ENCODE measurements around the gene DUXA. TPM values are rescaled to one million over a fixed set of nuclear protein-coding genes. Genes with fewer than 3 reads are reported as not detected.

The DUXA gene
- total RNA-seq, 1 experiment from 2014 or later: not detected

GRCh38 chr19:57191141-57192076 is 24.1 kb upstream of the DUXA start, which contains the start of gene ZNF264 (continued):
- TF ChIP-seq, protein P1, sequence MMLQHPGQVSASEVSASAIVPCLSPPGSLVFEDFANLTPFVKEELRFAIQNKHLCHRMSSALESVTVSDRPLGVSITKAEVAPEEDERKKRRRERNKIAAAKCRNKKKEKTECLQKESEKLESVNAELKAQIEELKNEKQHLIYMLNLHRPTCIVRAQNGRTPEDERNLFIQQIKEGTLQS (CRISPR knock-in tag; conservative IDR thresholded peaks at IDR 0.05): no peak
- TF ChIP-seq KAT7 (CRISPR knock-in tag; IDR thresholded peaks at IDR 0.05; ENCODE audit: borderline replicate concordance): 0 out of 2 replicates have a peak, but pooled peaks have one; percentile 77
- TF ChIP-seq RORB (CRISPR knock-in tag; IDR thresholded peaks at IDR 0.05): no peak
- TF ChIP-seq STAT6 (CRISPR knock-in tag; conservative IDR thresholded peaks at IDR 0.05; ENCODE audit: low read depth): no peak
- TF ChIP-seq ZNF219 (CRISPR knock-in tag; IDR thresholded peaks at IDR 0.05; ENCODE audit: borderline replicate concordance): no peak
- TF ChIP-seq, protein P2, sequence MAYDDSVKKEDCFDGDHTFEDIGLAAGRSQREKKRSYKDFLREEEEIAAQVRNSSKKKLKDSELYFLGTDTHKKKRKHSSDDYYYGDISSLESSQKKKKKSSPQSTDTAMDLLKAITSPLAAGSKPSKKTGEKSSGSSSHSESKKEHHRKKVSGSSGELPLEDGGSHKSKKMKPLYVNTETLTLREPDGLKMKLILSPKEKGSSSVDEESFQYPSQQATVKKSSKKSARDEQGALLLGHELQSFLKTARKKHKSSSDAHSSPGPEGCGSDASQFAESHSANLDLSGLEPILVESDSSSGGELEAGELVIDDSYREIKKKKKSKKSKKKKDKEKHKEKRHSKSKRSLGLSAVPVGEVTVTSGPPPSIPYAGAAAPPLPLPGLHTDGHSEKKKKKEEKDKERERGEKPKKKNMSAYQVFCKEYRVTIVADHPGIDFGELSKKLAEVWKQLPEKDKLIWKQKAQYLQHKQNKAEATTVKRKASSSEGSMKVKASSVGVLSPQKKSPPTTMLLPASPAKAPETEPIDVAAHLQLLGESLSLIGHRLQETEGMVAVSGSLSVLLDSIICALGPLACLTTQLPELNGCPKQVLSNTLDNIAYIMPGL (CRISPR knock-in tag; IDR thresholded peaks at IDR 0.05): peak; percentile 89
- TF ChIP-seq PRDM15 (CRISPR knock-in tag; IDR thresholded peaks at IDR 0.05): no peak
- peak; percentile 60; the same call in 1 of the 2 replicates for TF ChIP-seq CBFB (CRISPR knock-in tag; IDR thresholded peaks at IDR 0.05; ENCODE audit: low read depth)
- TF ChIP-seq, protein P3, sequence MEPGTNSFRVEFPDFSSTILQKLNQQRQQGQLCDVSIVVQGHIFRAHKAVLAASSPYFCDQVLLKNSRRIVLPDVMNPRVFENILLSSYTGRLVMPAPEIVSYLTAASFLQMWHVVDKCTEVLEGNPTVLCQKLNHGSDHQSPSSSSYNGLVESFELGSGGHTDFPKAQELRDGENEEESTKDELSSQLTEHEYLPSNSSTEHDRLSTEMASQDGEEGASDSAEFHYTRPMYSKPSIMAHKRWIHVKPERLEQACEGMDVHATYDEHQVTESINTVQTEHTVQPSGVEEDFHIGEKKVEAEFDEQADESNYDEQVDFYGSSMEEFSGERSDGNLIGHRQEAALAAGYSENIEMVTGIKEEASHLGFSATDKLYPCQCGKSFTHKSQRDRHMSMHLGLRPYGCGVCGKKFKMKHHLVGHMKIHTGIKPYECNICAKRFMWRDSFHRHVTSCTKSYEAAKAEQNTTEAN (CRISPR knock-in tag; IDR thresholded peaks at IDR 0.05): no peak
- no peak for TF ChIP-seq GRHL2 (CRISPR knock-in tag; IDR thresholded peaks at IDR 0.05; ENCODE audit: insufficient replicate concordance, severe bottlenecking)
- TF ChIP-seq GTF2I (CRISPR knock-in tag; conservative IDR thresholded peaks at IDR 0.05): no peak
- no peak for TF ChIP-seq ETV6 (CRISPR knock-in tag; IDR thresholded peaks at IDR 0.05)
- TF ChIP-seq MYBL2 (CRISPR knock-in tag; IDR thresholded peaks at IDR 0.05): no peak
- no peak for TF ChIP-seq FOXJ3 (CRISPR knock-in tag; IDR thresholded peaks at IDR 0.05; ENCODE audit: borderline replicate concordance)
- TF ChIP-seq OVOL2 (CRISPR knock-in tag; IDR thresholded peaks at IDR 0.05; ENCODE audit: borderline replicate concordance): no peak
- no peak for TF ChIP-seq HMGA2 (CRISPR knock-in tag; IDR thresholded peaks at IDR 0.05)
